Endothelial cell (in vitro differentiated cells): ENCODE results near the gene STARD13. TPM values are rescaled to one million over a fixed set of nuclear protein-coding genes. Genes with fewer than 3 reads are reported as not detected.

Source experiments
- DNase-seq: peaks from one replicate; pipeline ENCODE4 v3.0.0; 2021; ENCODE audit warnings: low spot score
- H3K27ac Mint-ChIP-seq: one replicate; pipeline ENCODE4 v1.8.0; 2021; ENCODE audit warnings: mixed read lengths, inconsistent platforms; ENCODE audit not compliant: unreplicated experiment
- H3K27me3 Mint-ChIP-seq: one replicate; pipeline ENCODE4 v1.8.0; 2021; ENCODE audit warnings: mild to moderate bottlenecking, moderate library complexity, mixed read lengths, inconsistent platforms; ENCODE audit not compliant: unreplicated experiment
- H3K36me3 Mint-ChIP-seq: one replicate; pipeline ENCODE4 v1.8.0; 2021; ENCODE audit warnings: mild to moderate bottlenecking, low read depth, mixed read lengths, inconsistent platforms; ENCODE audit not compliant: unreplicated experiment
- H3K4me1 Mint-ChIP-seq: one replicate; pipeline ENCODE4 v1.8.0; 2021; ENCODE audit warnings: mild to moderate bottlenecking, mixed read lengths, inconsistent platforms; ENCODE audit not compliant: unreplicated experiment
- H3K4me3 Mint-ChIP-seq: one replicate; pipeline ENCODE4 v1.8.0; 2021; ENCODE audit warnings: mild to moderate bottlenecking, mixed read lengths, inconsistent platforms; ENCODE audit not compliant: unreplicated experiment
- H3K9me3 Mint-ChIP-seq: one replicate; pipeline ENCODE4 v1.8.0; 2021; ENCODE audit warnings: mixed read lengths, inconsistent platforms; ENCODE audit not compliant: unreplicated experiment
- CTCF ChIP-seq: fragments of 200-600 bp; sonication (generic); IDR thresholded peaks from one replicate; pipeline ENCODE4 v1.5.0; 2021; ENCODE audit warnings: antibody characterized with exemption; ENCODE audit not compliant: unreplicated experiment
- total RNA-seq: library from RNA; stranded (reverse); fragmentation: NEBNext Ultra II Directional; extraction: Animal tissue kit (Norgen Biotek cat#: 25700); gene quantifications from one replicate; pipeline ENCODE4 v1.2.1, GENCODE V29; 2021; ENCODE audit not compliant: unreplicated experiment

STARD13 gene
- total RNA-seq, 1 donor from 2014 or later = 63.8 TPM

GRCh38 chr13:33213797-33214196 is 71.8 kb downstream of the STARD13 start:
- H3K27me3 Mint-ChIP-seq = peaks cover 4% of the 10 kb centered on the region
- H3K4me1 Mint-ChIP-seq = peaks cover 29% of the 10 kb centered on the region
- H3K4me3 Mint-ChIP-seq = no peak overlapping the region
- TF ChIP-seq CTCF = no peak
- H3K36me3 Mint-ChIP-seq = no peaks in the 10 kb centered on the region
- H3K9me3 Mint-ChIP-seq = no peaks in the 10 kb centered on the region
- no peak for DNase-seq
- H3K27ac Mint-ChIP-seq = no peak overlapping the region

- H3K27me3 Mint-ChIP-seq = peaks cover 7% of the 10 kb centered on the region
- peaks cover 30% of the 10 kb centered on the region for H3K4me1 Mint-ChIP-seq
- H3K36me3 Mint-ChIP-seq = peaks cover under 1% of the 10 kb centered on the region
- no peak overlapping the region for H3K4me3 Mint-ChIP-seq
- peaks cover under 1% of the 10 kb centered on the region for H3K9me3 Mint-ChIP-seq
- H3K27ac Mint-ChIP-seq = no peak overlapping the region
- DNase-seq = no peak
- TF ChIP-seq CTCF = no peak
Observed at GRCh38 chr13:33213024-33213768, 72.4 kb downstream of the STARD13 start.

- H3K27me3 Mint-ChIP-seq = peaks cover 9% of the 10 kb centered on the region
- no peak for TF ChIP-seq CTCF
- no peak overlapping the region for H3K27ac Mint-ChIP-seq
Observed at GRCh38 chr13:33212396-33212795, 73.2 kb downstream of the STARD13 start.

GRCh38 chr13:33210090-33210489 is 75.5 kb downstream of the STARD13 start:
- Mint-ChIP-seq H3K27me3 (peaks cover 9% of the 10 kb centered on the region), H3K9me3 (peaks cover 5% of the 10 kb centered on the region), H3K4me1 (peaks cover 47% of the 10 kb centered on the region), H3K36me3 (peaks cover 5% of the 10 kb centered on the region), H3K4me3 (no peak overlapping the region), H3K27ac (no peak overlapping the region)
- no peak for TF ChIP-seq CTCF
- no peak for DNase-seq

More at GRCh38 chr13:33212396-33212795, 73.2 kb downstream of the STARD13 start:
- no peak for DNase-seq
- peaks cover 30% of the 10 kb centered on the region for H3K4me1 Mint-ChIP-seq
- H3K9me3 Mint-ChIP-seq = peaks cover 5% of the 10 kb centered on the region
- H3K36me3 Mint-ChIP-seq = peaks cover 5% of the 10 kb centered on the region
- H3K4me3 Mint-ChIP-seq = no peak overlapping the region
